VCaP (cell line): ENCODE data around the gene HMCN1.
"Not testable (repeated sequence)": the region's sequence is repeated elsewhere in the genome, so short reads cannot be mapped to it uniquely, and the experiment has no call there.

Experiments
- H3K27ac ChIP-seq: fragments of 450-650 bp; 2 replicates; pipeline ENCODE4 v1.5.1; 2017
- TF ChIP-seq, protein P1 (sequence below): fragments of 450-650 bp; conservative IDR thresholded peaks from 2 replicates; pipeline ENCODE4 v1.5.1; 2017; ENCODE audit warnings: mild to moderate bottlenecking, moderate library complexity

The HMCN1 gene

GRCh38 chr1:185787238-185787637 is 53.0 kb downstream of the HMCN1 start:
- TF ChIP-seq, protein P1, sequence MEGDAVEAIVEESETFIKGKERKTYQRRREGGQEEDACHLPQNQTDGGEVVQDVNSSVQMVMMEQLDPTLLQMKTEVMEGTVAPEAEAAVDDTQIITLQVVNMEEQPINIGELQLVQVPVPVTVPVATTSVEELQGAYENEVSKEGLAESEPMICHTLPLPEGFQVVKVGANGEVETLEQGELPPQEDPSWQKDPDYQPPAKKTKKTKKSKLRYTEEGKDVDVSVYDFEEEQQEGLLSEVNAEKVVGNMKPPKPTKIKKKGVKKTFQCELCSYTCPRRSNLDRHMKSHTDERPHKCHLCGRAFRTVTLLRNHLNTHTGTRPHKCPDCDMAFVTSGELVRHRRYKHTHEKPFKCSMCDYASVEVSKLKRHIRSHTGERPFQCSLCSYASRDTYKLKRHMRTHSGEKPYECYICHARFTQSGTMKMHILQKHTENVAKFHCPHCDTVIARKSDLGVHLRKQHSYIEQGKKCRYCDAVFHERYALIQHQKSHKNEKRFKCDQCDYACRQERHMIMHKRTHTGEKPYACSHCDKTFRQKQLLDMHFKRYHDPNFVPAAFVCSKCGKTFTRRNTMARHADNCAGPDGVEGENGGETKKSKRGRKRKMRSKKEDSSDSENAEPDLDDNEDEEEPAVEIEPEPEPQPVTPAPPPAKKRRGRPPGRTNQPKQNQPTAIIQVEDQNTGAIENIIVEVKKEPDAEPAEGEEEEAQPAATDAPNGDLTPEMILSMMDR, result no peak
- H3K27ac ChIP-seq, result no peak overlapping the region

DNA sequence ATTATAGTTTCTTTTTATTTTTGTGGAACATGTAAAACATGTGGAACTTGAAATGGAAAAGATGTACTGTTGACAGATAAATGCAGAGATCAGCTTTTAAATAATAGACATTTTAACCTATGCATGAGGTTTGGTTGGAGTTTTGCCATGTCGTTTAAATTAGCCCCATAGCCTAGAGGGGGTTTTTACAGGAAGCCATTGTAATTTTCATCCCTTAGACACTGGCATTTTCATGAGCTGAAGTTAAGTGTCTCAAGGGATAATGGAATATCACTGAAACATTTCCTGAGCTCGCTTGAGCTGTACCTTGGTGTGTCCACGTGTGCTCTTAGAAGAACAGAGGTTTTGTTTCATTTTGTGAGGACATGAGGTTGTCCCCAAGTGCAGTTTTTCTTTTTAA is 54.2 kb downstream of the HMCN1 start:
- TF ChIP-seq, protein P1, result no peak
- H3K27ac ChIP-seq, result no peak overlapping the region

- TF ChIP-seq, protein P1, result no peak
- 0 out of 2 replicates have a peak overlapping the region, but pooled peaks have one; percentile 1 for H3K27ac ChIP-seq
Observed at GRCh38 chr1:185789501-185790193, 55.5 kb downstream of the HMCN1 start.

DNA sequence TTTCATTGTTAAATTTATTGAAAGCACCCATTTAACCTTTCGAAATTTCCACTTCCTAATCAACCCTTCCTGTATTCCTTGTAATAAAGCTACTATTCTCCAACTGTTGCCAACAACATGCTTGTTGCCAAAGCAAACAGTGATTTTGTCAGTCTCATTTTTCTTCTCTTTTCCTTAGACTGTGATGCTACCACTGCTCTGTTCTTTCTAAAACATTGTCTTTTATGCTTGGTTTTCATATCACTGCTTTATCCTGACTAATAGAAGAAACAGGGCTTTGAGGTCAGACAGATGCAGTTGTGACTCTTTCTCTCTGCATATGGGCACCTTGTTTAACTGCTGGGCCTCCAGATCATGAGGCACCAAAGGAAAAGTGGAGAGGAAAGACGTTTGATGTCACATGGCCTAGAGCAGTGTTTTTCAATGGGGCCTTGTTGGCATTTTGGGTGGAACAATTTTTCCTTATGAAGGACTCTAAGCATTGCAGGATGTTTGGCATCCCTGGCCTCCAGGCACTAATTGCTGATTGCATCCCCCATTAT is 56.1 kb downstream of the HMCN1 start:
- H3K27ac ChIP-seq, result 0 out of 2 replicates have a peak overlapping the region, but pooled peaks have one; percentile 1
- TF ChIP-seq, protein P1, result no peak

- TF ChIP-seq, protein P1, result no peak
- H3K27ac ChIP-seq, result no peak overlapping the region
Observed at GRCh38 chr1:185792040-185792439, 57.8 kb downstream of the HMCN1 start.

DNA sequence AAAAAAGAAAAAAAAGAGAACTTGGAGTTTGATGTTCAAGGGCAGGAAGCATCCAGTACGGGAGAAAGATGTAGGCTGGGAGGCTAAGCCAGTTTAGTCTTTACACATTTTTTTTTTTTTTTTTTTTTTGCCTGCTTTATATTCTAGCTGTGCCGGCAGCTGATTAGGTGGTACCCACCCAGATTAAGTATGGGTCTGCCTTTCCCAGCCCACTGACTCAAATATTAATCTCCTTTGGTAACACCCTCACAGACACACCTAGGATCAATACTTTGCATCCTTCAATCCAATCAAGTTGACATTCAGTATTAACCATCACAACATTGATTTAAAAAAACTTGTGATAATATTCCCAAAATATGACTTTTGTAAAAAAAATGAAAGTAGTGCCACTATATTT is 60.3 kb downstream of the HMCN1 start:
- H3K27ac ChIP-seq, result not testable (repeated sequence)

GRCh38 chr1:185795181-185795580 is 61.0 kb downstream of the HMCN1 start:
- TF ChIP-seq, protein P1, result no peak
- no peak overlapping the region for H3K27ac ChIP-seq

DNA sequence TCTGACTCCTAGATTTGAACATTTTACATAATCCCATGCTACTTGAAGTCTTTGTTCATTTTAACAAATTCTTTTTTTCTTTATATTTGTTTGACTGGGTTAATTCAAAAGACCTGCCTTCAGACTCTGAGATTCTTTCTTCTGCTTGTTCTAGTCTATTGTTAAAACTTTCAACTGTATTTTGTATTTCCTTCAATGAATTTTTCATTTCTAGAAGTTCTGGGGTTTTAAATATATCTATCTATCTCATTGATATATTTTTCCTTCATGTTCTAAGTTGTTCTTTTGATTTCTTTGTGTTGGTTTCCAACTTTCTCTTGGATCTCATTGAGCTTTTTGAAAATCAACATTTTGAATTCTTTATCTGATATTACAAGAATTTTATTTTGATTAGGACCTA is 64.3 kb downstream of the HMCN1 start:
- TF ChIP-seq, protein P1, result no peak
- no peak overlapping the region for H3K27ac ChIP-seq
